Muscle layer of colon (tissue), 2 donors: ENCODE data around the gene ICAM1.

Experiments used
- H3K27ac ChIP-seq: one replicate; pipeline ENCODE4 v1.7.0; 2013; ENCODE audit warnings: low read depth, mild to moderate bottlenecking, low read length, moderate library complexity
- H3K27me3 ChIP-seq, 2 donors: one replicate each; pipeline ENCODE4 v1.7.0; 2013; ENCODE audit warnings: low read length in 2 of 2, mild to moderate bottlenecking in 2 of 2; ENCODE audit not compliant: insufficient read depth in 2 of 2, control insufficient read depth in 1 of 2
- H3K36me3 ChIP-seq: one replicate; pipeline ENCODE4 v1.7.0; 2013; ENCODE audit warnings: mild to moderate bottlenecking, low read length; ENCODE audit not compliant: insufficient read depth
- H3K4me1 ChIP-seq: one replicate; pipeline ENCODE4 v1.7.0; 2013; ENCODE audit warnings: mild to moderate bottlenecking, low read length; ENCODE audit not compliant: insufficient read depth
- H3K4me3 ChIP-seq, 2 donors: one replicate each; pipeline ENCODE4 v1.7.0; 2013; ENCODE audit warnings: low read length in 2 of 2, low read depth in 1 of 2, mild to moderate bottlenecking in 1 of 2, moderate library complexity in 1 of 2
- H3K9ac ChIP-seq: one replicate; pipeline ENCODE4 v1.7.0; 2013; ENCODE audit warnings: low read length
- H3K9me3 ChIP-seq: one replicate; pipeline ENCODE4 v1.7.0; 2013; ENCODE audit warnings: mild to moderate bottlenecking, low read length
- donor health status: abdominal sarcoma.
- donor health status: Adenocarcinoma of cecum.

Gene ICAM1, protein sequence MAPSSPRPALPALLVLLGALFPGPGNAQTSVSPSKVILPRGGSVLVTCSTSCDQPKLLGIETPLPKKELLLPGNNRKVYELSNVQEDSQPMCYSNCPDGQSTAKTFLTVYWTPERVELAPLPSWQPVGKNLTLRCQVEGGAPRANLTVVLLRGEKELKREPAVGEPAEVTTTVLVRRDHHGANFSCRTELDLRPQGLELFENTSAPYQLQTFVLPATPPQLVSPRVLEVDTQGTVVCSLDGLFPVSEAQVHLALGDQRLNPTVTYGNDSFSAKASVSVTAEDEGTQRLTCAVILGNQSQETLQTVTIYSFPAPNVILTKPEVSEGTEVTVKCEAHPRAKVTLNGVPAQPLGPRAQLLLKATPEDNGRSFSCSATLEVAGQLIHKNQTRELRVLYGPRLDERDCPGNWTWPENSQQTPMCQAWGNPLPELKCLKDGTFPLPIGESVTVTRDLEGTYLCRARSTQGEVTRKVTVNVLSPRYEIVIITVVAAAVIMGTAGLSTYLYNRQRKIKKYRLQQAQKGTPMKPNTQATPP

GRCh38 chr19:10270616-10271394 is at the start of gene ICAM1:
Gene ICAM1 (plus strand): TSS chr19:10271120. CDS start chr19:10271160, 40 bp downstream.
- peak within 1 kb of the TSS; percentile 21 for H3K9ac ChIP-seq
- peaks cover 7 to 19% of the 10 kb centered on the region in 2 donors for H3K27me3 ChIP-seq
- H3K9me3 ChIP-seq = no peaks in the 10 kb centered on the region
- no peaks in the 10 kb centered on the region for H3K36me3 ChIP-seq
- H3K4me1 ChIP-seq = peaks cover 4% of the 10 kb centered on the region
- H3K27ac ChIP-seq = peak within 1 kb of the TSS; percentile 39
- peak within 1 kb of the TSS; percentile 18 to 50 for H3K4me3 ChIP-seq

DNA sequence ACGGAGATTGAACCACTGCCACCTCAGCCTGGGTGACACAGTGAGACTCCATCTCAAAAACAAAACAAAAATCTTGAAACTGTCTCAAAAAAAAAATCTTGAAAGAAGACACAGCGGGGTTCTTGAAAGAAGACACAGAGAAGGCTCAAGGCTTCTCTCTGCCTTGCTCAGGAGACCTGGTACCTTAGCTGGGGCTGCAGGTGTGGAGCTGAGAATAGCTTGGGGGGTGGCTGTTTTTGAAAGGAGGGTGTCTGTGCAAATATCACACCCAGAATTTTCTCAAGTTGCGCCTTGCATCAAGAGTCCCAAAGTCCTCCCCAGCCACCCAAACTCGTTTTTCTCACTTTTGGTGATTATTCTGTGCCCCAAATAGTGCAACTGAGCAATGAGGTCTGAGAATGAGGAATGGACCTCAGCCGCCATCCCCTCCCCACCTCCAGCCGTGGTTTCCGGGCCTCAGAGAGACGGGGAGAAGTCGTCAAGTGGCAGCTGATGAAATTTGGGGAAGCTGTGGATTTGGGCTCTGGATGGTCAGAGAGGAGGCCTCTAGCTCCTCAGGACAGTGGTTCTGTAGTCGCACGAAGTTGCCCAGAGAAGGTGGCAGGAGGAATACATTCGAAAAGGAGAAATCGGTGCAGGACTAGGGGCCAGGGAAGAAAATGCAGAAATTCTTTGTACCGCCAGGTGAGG is 48.6 kb upstream of the ICAM1 start:
- H3K36me3 ChIP-seq = peaks cover 7% of the 10 kb centered on the region
- H3K27ac ChIP-seq = no peak overlapping the region

DNA sequence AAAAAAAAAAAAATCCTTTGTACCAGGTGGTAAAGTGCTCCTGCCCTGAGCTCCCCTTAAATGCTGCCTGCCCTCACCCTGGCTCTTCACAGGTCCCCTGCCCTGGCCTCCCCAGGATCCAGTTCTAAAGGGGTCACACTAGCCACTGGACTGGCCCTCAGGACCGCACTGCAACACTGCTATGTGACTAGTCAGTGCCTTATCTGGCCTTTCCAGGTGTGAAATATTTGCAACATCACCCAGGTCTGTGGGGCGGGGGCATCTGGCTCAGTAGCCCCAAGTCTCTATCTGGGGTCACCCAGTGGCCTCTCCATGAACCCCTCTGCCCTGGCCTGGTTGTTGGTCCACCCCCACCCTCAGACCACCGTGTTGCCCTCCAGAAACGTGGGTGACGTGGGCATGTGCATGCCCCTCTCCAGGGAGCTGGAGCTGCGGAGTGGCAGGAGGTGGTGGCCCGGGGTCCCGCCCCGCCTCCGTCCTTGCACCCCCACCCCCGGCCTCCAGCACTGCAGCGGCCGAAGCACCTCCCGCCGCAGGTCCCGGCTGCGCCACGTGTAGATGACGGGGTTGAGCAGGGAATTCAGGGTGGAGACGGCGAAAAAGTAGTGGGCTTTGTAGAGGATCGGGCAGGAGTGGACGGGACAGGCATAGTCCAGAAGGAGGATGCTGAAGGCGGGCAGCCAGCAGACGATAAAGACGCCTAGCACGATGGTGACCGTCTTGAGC is 47.3 kb upstream of the ICAM1 start:
- no peak overlapping the region for H3K9ac ChIP-seq
- H3K9me3 ChIP-seq = no peaks in the 10 kb centered on the region
- no peak overlapping the region for H3K27ac ChIP-seq
- H3K4me3 ChIP-seq = no peak overlapping the region
- H3K27me3 ChIP-seq = no peaks in the 10 kb centered on the region
- peaks cover 7% of the 10 kb centered on the region for H3K36me3 ChIP-seq
- H3K4me1 ChIP-seq = peaks cover 4% of the 10 kb centered on the region

More for the DNA sequence above, 48.6 kb upstream of the ICAM1 start:
- Histone ChIP-seq H3K4me3 (no peak overlapping the region), H3K9me3 (no peaks in the 10 kb centered on the region), H3K27me3 (no peaks in the 10 kb centered on the region), H3K9ac (no peak overlapping the region), H3K4me1 (no peaks in the 10 kb centered on the region)

DNA sequence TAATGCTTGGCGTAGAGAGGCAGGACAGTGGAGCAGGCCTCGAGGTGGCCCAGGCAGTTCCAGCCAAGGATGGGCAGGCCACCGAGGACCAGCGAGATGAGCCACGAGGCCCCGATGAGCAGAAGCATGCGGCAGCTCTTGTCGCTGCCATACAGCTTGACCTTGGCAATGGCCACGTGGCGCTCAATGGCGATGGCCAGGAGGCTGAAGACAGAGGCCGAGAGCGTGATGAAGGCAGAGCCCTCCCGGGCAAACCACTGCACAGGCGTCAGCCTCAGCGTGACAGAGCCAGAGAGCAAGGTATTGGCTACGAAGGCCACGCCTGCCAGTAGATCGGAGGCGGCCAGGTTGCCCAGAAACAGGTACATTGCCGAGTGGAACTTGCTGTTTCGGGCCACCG is 46.6 kb upstream of the ICAM1 start:
- Histone ChIP-seq H3K4me1 (peaks cover 6% of the 10 kb centered on the region), H3K36me3 (peaks cover 7% of the 10 kb centered on the region), H3K27me3 (no peaks in the 10 kb centered on the region), H3K27ac (no peak overlapping the region), H3K9ac (no peak overlapping the region), H3K4me3 (no peak overlapping the region), H3K9me3 (no peaks in the 10 kb centered on the region)

- Histone ChIP-seq H3K4me3 (no peak overlapping the region), H3K9me3 (no peaks in the 10 kb centered on the region), H3K36me3 (peaks cover 7% of the 10 kb centered on the region), H3K4me1 (peaks cover 10% of the 10 kb centered on the region), H3K27ac (no peak overlapping the region), H3K27me3 (no peaks in the 10 kb centered on the region), H3K9ac (no peak overlapping the region)
Observed at GRCh38 chr19:10226021-10226375, 44.9 kb upstream of the ICAM1 start.

DNA sequence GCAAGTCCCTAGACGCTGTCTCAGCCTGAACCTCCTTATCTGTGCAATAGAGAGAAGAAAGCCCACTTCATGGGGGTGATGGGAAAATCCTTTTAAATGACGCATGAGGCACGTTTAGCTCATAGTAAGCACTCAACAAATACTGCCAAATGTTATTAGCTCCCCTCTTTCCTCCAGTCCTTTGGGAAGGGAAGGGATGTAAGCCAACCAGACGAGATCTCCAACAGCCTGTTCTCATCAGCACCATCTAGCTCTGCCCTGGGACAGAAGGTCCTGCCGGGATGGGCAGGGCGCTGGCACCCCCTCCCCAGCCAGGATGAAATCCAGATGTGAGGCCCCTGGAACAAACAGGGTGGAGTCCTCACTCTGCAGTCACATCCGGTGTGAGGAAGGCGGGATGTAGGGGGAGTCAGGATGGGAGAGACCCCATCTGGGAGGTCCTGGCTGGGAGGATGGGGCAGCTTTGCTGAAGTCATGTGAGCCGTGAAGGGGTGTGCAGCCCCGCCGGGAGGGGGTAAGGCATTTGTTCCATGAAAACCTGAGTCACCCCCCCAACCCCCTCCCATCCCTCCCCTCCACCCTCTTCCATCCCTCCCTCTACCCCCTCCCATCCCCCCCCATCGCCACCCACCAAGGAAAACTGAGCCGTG is 44.4 kb upstream of the ICAM1 start:
- no peaks in the 10 kb centered on the region for H3K27me3 ChIP-seq
- H3K36me3 ChIP-seq = peaks cover 7% of the 10 kb centered on the region
- no peak overlapping the region for H3K4me3 ChIP-seq
- no peak overlapping the region for H3K9ac ChIP-seq
- peaks cover 10% of the 10 kb centered on the region for H3K4me1 ChIP-seq
- no peaks in the 10 kb centered on the region for H3K9me3 ChIP-seq
- no peak overlapping the region for H3K27ac ChIP-seq

DNA sequence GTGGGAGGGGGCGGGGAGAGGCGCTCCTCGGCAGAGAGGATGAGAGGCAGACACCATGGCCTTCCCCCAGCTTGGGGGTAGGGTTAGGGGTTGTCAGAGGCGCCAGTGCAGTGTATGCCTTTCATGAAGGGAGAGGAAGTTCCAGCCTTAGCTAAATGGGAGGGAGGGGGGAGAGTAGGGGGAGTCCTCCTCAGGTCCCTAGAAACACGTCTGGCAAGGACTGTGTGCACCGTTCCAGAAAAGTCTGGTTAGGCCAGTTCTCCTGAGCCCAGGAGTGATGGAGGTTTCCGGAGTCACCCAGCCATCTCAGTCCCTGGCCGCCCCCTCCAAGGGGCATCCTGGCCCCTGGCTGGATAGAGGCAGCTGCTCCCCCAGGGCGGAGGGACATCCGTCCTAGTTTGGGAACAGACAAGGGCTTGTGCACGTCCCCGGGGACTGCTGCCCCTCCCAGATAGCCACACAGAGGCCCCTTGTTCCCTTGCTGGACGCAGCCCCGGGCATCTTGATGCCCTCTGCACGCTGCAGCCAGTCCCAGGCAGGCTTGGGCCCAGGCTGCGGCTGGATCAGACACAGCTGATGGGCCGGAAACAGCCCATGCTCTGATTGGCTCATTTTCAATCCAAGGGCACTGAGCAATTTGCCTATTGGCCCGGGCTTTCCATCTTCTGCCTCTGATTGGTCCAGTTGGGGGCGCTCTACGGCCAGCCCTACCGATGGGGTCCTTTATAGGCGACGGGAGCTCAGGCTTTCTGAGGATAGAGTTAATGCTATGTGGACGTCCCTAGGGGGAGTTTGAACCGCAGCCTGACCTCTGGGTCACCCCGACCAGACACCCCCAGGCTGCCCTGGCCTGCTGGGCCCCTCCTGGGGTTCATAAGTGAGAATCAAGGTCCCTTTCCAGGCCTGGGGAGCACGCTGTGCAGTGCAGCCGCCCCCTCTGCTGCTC is 43.6 kb upstream of the ICAM1 start:
- H3K4me1 ChIP-seq = peaks cover 10% of the 10 kb centered on the region
- peaks cover 7% of the 10 kb centered on the region for H3K36me3 ChIP-seq
- no peak overlapping the region for H3K4me3 ChIP-seq
- H3K27me3 ChIP-seq = no peaks in the 10 kb centered on the region
- H3K9me3 ChIP-seq = no peaks in the 10 kb centered on the region
- H3K27ac ChIP-seq = no peak overlapping the region
- no peak overlapping the region for H3K9ac ChIP-seq

- Histone ChIP-seq H3K27ac (peak overlapping the region; percentile 44), H3K4me1 (peaks cover 10% of the 10 kb centered on the region), H3K36me3 (peaks cover 7% of the 10 kb centered on the region), H3K27me3 (no peaks in the 10 kb centered on the region), H3K9me3 (no peaks in the 10 kb centered on the region), H3K9ac (no peak overlapping the region), H3K4me3 (no peak overlapping the region)
Observed at GRCh38 chr19:10228393-10228792, 42.5 kb upstream of the ICAM1 start.

- no peak overlapping the region for H3K9ac ChIP-seq
- H3K36me3 ChIP-seq = peaks cover 7% of the 10 kb centered on the region
- H3K4me3 ChIP-seq = no peak overlapping the region
- peaks cover 10% of the 10 kb centered on the region for H3K4me1 ChIP-seq
- no peaks in the 10 kb centered on the region for H3K27me3 ChIP-seq
- H3K9me3 ChIP-seq = no peaks in the 10 kb centered on the region
- peak overlapping the region; percentile 44 for H3K27ac ChIP-seq
Observed at GRCh38 chr19:10228920-10229319, 42.0 kb upstream of the ICAM1 start.
